HepG2 (cell line): ENCODE results near the gene TMEM132D. TPM values are rescaled to one million over a fixed set of nuclear protein-coding genes. Genes with fewer than 3 reads are reported as not detected.

ENCODE experiments used
- ATAC-seq: fragments of 200-7000 bp; cut with Tn5 transposase; 3 replicates; pipeline ENCODE4 v1.9.1; 2020; ENCODE audit warnings: mild to moderate bottlenecking, moderate library complexity
- BruUV-seq: library from RNA; stranded (reverse); fragments of 400-500 nt; replicated peaks from 2 replicates; lab custom pipeline; 2021; lab: Mats Ljungman, UMichigan
- CTCF ChIA-PET: fragments of 300-600 bp; formaldehyde crosslinking; extraction: SDS; loops from one replicate; lab custom pipeline; 2021; ENCODE audit warnings: low total read pairs, inconsistent platforms, low intra/inter-chr PET ratio; lab: Yijun Ruan, JAX
- POLR2A ChIA-PET: fragments of 350-600 bp; sonication (Branson Sonifier 250); formaldehyde crosslinking; loops from one replicate; lab custom pipeline; 2020; ENCODE audit warnings: antibody characterized with exemption, inconsistent platforms; lab: Yijun Ruan, JAX
- DNase-seq: peaks from one replicate; pipeline ENCODE4 v3.0.0-alpha.2; 2015; ENCODE audit warnings: low spot score
- FAIRE-seq: peaks from 3 replicates; lab custom pipeline; 2011; peaks lifted over from hg19 to GRCh38; lab: Jason Lieb, UNC
- H2AFZ ChIP-seq: one replicate; pipeline ENCODE4 v1.6.1; 2011; ENCODE audit warnings: low read length, inconsistent platforms
- H3K27ac ChIP-seq: fragments of 300-600 bp; 3 replicates; pipeline ENCODE4 v1.8.0; 2011; ENCODE audit warnings: mixed run types, mild to moderate bottlenecking, mixed read lengths, low read length, inconsistent platforms; ENCODE audit not compliant: insufficient read depth; ENCODE audit errors: extremely low read length
- H3K27me3 ChIP-seq, 2 experiments: fragments of 200-600 bp in 1 of 2; 2 replicates in 1 of 2; 3 replicates in 1 of 2; pipeline versions ENCODE4 v1.6.0 to v1.8.0; 2011; ENCODE audit warnings: low read length in 2 of 2, mild to moderate bottlenecking in 2 of 2, moderate library complexity in 2 of 2, inconsistent platforms in 1 of 2; ENCODE audit not compliant: insufficient read depth in 2 of 2, control insufficient read depth in 1 of 2
- H3K36me3 ChIP-seq, 2 experiments: fragments of 200-600 bp in 1 of 2; replicated peaks in 1 of 2; 2 replicates in 1 of 2; 3 replicates in 1 of 2; pipeline versions ENCODE4 v1.5.1 to v1.8.0; 2011; ENCODE audit warnings: low read length in 2 of 2, inconsistent platforms in 1 of 2; ENCODE audit not compliant: insufficient read depth in 2 of 2, control insufficient read depth in 1 of 2
- H3K4me1 ChIP-seq: 2 replicates; pipeline ENCODE4 v1.5.1; 2012; ENCODE audit warnings: low read length, inconsistent platforms; ENCODE audit not compliant: insufficient read depth
- H3K4me2 ChIP-seq: 2 replicates; pipeline ENCODE4 v1.6.0; 2011; ENCODE audit warnings: low read depth, low read length, inconsistent platforms
- H3K4me3 ChIP-seq, 3 experiments: fragments of 200-600 bp in 1 of 3; sonication (generic), shearing (Covaris generic) in 1 of 3; replicated peaks in 1 of 3; 2 replicates each; pipeline ENCODE4 v1.5.1; 2011 to 2016; ENCODE audit warnings: low read length in 3 of 3, inconsistent platforms in 2 of 3, low read depth in 2 of 3, mild to moderate bottlenecking in 2 of 3, control low read depth in 1 of 3, mixed read lengths in 1 of 3; ENCODE audit not compliant: insufficient read depth in 1 of 3
- H3K79me2 ChIP-seq: one replicate; pipeline ENCODE4 v1.6.1; 2011; ENCODE audit warnings: low read length, inconsistent platforms; ENCODE audit not compliant: insufficient read depth
- H3K9ac ChIP-seq: 2 replicates; pipeline ENCODE4 v1.6.0; 2011; ENCODE audit warnings: mild to moderate bottlenecking, low read depth, low read length, inconsistent platforms; ENCODE audit not compliant: insufficient read depth
- H3K9me3 ChIP-seq: 2 replicates; pipeline ENCODE4 v1.5.1; 2012; ENCODE audit warnings: mild to moderate bottlenecking, low read length
- H4K20me1 ChIP-seq: 2 replicates; pipeline ENCODE4 v1.6.0; 2011; ENCODE audit warnings: inconsistent platforms, mild to moderate bottlenecking, low read length, moderate library complexity; ENCODE audit not compliant: insufficient read depth
- AKAP8 ChIP-seq: sonication (generic); formaldehyde crosslinking; IDR thresholded peaks from 2 replicates; pipeline ENCODE4 v1.5.1; 2020; ENCODE audit warnings: mild to moderate bottlenecking, missing genetic modification reagents
- BATF2 ChIP-seq: sonication (generic); formaldehyde crosslinking; IDR thresholded peaks from 2 replicates; pipeline ENCODE4 v1.8.0; 2022; ENCODE audit warnings: mild to moderate bottlenecking, missing genetic modification reagents, moderate library complexity
- CBFB ChIP-seq: sonication (generic); formaldehyde crosslinking; IDR thresholded peaks from 2 replicates; pipeline ENCODE4 v1.4.0; 2020; ENCODE audit warnings: missing genetic modification reagents
- CERS6 ChIP-seq: sonication (generic); formaldehyde crosslinking; IDR thresholded peaks from 2 replicates; pipeline ENCODE4 v1.5.0; 2020; ENCODE audit warnings: missing genetic modification reagents
- FUBP1 ChIP-seq: sonication (generic); formaldehyde crosslinking; IDR thresholded peaks from 2 replicates; pipeline ENCODE4 v1.5.1; 2020; ENCODE audit warnings: missing genetic modification reagents, mild to moderate bottlenecking, borderline replicate concordance
- MATR3 ChIP-seq: sonication (generic); formaldehyde crosslinking; IDR thresholded peaks from 2 replicates; pipeline ENCODE4 v1.4.0; 2020; ENCODE audit warnings: missing genetic modification reagents
- MLX ChIP-seq: IDR thresholded peaks from 2 replicates; pipeline ENCODE4 v1.6.1; 2016
- PRDM10 ChIP-seq: sonication (generic); formaldehyde crosslinking; IDR thresholded peaks from 2 replicates; pipeline ENCODE4 v1.4.0; 2020; ENCODE audit warnings: low read depth, missing genetic modification reagents
- ZKSCAN8 ChIP-seq: IDR thresholded peaks from 2 replicates; pipeline ENCODE4 v1.6.1; 2016; ENCODE audit warnings: borderline replicate concordance, missing genetic modification reagents, missing compliant biosample characterization
- ZNF543 ChIP-seq: sonication (generic); formaldehyde crosslinking; IDR thresholded peaks from 2 replicates; pipeline ENCODE4 v1.4.0; 2020; ENCODE audit warnings: mild to moderate bottlenecking, missing genetic modification reagents
- ZNF740 ChIP-seq: sonication (generic); formaldehyde crosslinking; IDR thresholded peaks from 2 replicates; pipeline ENCODE4 v1.4.0; 2020; ENCODE audit warnings: missing genetic modification reagents
- ZNF761 ChIP-seq: sonication (generic); formaldehyde crosslinking; conservative IDR thresholded peaks from 2 replicates; pipeline ENCODE4 v1.4.0; 2020; ENCODE audit warnings: mild to moderate bottlenecking, missing genetic modification reagents
- ZNF878 ChIP-seq: sonication (generic); formaldehyde crosslinking; IDR thresholded peaks from 2 replicates; pipeline ENCODE4 v1.8.1; 2023; ENCODE audit warnings: mild to moderate bottlenecking, missing genetic modification reagents, moderate library complexity
- WGBS: methylation state at CpG from one replicate; pipeline ENCODE4 v1.1.6; 2017; ENCODE audit warnings: low lambda C conversion rate; 5-methylcytosine and 5-hydroxymethylcytosine counted together
- in situ Hi-C: cut with HindIII; loops from 2 replicates; pipeline ENCODE4 v1.10.0; 2017; ENCODE audit warnings: low pct_unique_long_range_greater_than_20kb; ENCODE audit not compliant: extremely low pct_ligation_motif_present
- intact Hi-C: fragments of 100-400 bp; cut with micrococcal nuclease; formaldehyde crosslinking; loops from one replicate; pipeline ENCODE4 v1.10.0; 2022; ENCODE audit not compliant: unreplicated experiment
- polyA plus RNA-seq, 8 experiments: library from polyadenylated mRNA; depleted of rRNA in 3 of 8; stranded (reverse) in 7 of 8; unstranded in 1 of 8; fragments of >200 nt; fragmentation: Illumina TruSeq in 4 of 8; extraction: Trizol in 4 of 8; gene quantifications; 2 replicates each; pipeline versions ENCODE4 v1.2.1 to v1.2.3, GENCODE V29; 2011 to 2016; ENCODE audit warnings: low read depth in 4 of 8, missing spikeins in 1 of 8, mixed read lengths in 1 of 8; ENCODE audit not compliant: insufficient read depth in 1 of 8
- total RNA-seq, 5 experiments: library from RNA; depleted of rRNA; stranded (reverse); fragments of >200 nt; fragmentation: Illumina TruSeq; extraction: Trizol; gene quantifications; 2 replicates each; pipeline ENCODE4 v1.2.3, GENCODE V29; 2016; ENCODE audit warnings: low read depth in 1 of 5

TMEM132D gene
- total and polyA plus RNA-seq, 2 of the 13 experiments (the other 11 are each of a cell fraction or from before 2014, with no cell fraction given) = not detected

- Histone ChIP-seq H3K36me3 (no peaks in the 10 kb centered on the region), H3K4me2 (no peak overlapping the region), H2AFZ (no peak overlapping the region), H3K9me3 (peaks cover 10% of the 10 kb centered on the region; the same call in 1 of the 2 replicates), H3K79me2 (no peaks in the 10 kb centered on the region), H3K4me1 (no peaks in the 10 kb centered on the region), H4K20me1 (no peaks in the 10 kb centered on the region), H3K4me3 (no peak overlapping the region), H3K27ac (no peak overlapping the region), H3K9ac (no peak overlapping the region), H3K27me3 (no peaks in the 10 kb centered on the region)
- DNase-seq = no peak
- FAIRE-seq = no peak
- WGBS = 8% methylated on average over 5 of the region's 5 CpGs
- TF ChIP-seq CERS6 (CRISPR knock-in tag) = no peak
- TF ChIP-seq FUBP1 (CRISPR knock-in tag) = no peak
- TF ChIP-seq ZNF878 (CRISPR knock-in tag) = no peak
- no peak for TF ChIP-seq ZNF740
- no peak for TF ChIP-seq MATR3 (CRISPR knock-in tag)
- TF ChIP-seq ZNF543 (CRISPR knock-in tag) = no peak
- TF ChIP-seq MLX (CRISPR knock-in tag) = no peak
- no peak for TF ChIP-seq PRDM10 (CRISPR knock-in tag)
- no peak for TF ChIP-seq ZNF761 (CRISPR knock-in tag)
- no peak for TF ChIP-seq AKAP8 (CRISPR knock-in tag)
- TF ChIP-seq CBFB = no peak
- no peak for TF ChIP-seq ZKSCAN8 (CRISPR knock-in tag)
- TF ChIP-seq BATF2 = no peak
- CTCF ChIA-PET = no interaction called here
- BruUV-seq = no TSS peak
- in situ Hi-C loops (no loop called here), intact Hi-C loops (no loop called here)
- POLR2A ChIA-PET = no interaction called here
- ATAC-seq = no peak
Measured at GRCh38 chr12:129393357-129393937, 510.4 kb downstream of the TMEM132D start.
